OCI-LY7 (cell line): ENCODE results near the gene DMRTC2.

ENCODE experiments used
- CTCF ChIP-seq: fragments of 200-600 bp; sonication (generic); conservative IDR thresholded peaks from 2 replicates; pipeline ENCODE4 v1.5.1; 2014; ENCODE audit warnings: mild to moderate bottlenecking, antibody characterized with exemption, low read length, moderate library complexity, mixed read lengths
- EZH2phosphoT487 ChIP-seq: fragments of 200-600 bp; sonication (generic); IDR thresholded peaks from 2 replicates; pipeline ENCODE4 v1.6.1; 2018; ENCODE audit warnings: low read depth, borderline replicate concordance, mild to moderate bottlenecking, mixed run types, antibody characterized with exemption, low read length, moderate library complexity, mixed read lengths

GRCh38 chr19:41897820-41898219 is 53.0 kb downstream of the DMRTC2 start:
- no peak for TF ChIP-seq CTCF
- TF ChIP-seq EZH2phosphoT487, result no peak
